Loucy (cell line): ENCODE results near the gene CASQ2.

Experiments
- H2AFZ ChIP-seq: fragments of 200-600 bp; sonication (generic); 2 replicates; pipeline ENCODE4 v1.6.0; 2016; ENCODE audit warnings: antibody characterized with exemption, mild to moderate bottlenecking, low read length, moderate library complexity
- H3F3A ChIP-seq: fragments of 200-600 bp; 2 replicates; pipeline ENCODE4 v1.6.0; 2016; ENCODE audit warnings: antibody characterized with exemption, low read depth, mild to moderate bottlenecking
- H3K27me3 ChIP-seq: fragments of 200-600 bp; sonication (generic); 2 replicates; pipeline ENCODE4 v1.6.1; 2014; ENCODE audit warnings: low read length, mild to moderate bottlenecking; ENCODE audit not compliant: insufficient read depth, poor library complexity, severe bottlenecking
- H3K36me3 ChIP-seq: fragments of 200-600 bp; sonication (generic); 2 replicates; pipeline ENCODE4 v1.6.1; 2016; ENCODE audit warnings: low read length; ENCODE audit not compliant: insufficient read depth
- H3K4me1 ChIP-seq: fragments of 200-600 bp; sonication (generic); 2 replicates; pipeline ENCODE4 v1.5.1; 2014; ENCODE audit warnings: low read length, mild to moderate bottlenecking; ENCODE audit not compliant: insufficient read depth, poor library complexity, severe bottlenecking
- H3K4me2 ChIP-seq: fragments of 200-600 bp; sonication (generic); 2 replicates; pipeline ENCODE4 v1.6.0; 2014; ENCODE audit warnings: antibody characterized with exemption, low read length, low read depth, mild to moderate bottlenecking; ENCODE audit not compliant: poor library complexity, severe bottlenecking
- H3K4me3 ChIP-seq: fragments of 200-600 bp; sonication (generic); 2 replicates; pipeline ENCODE4 v1.5.1; 2014; ENCODE audit warnings: low read length, mild to moderate bottlenecking, mixed read lengths; ENCODE audit not compliant: poor library complexity, severe bottlenecking
- H3K79me2 ChIP-seq: fragments of 200-600 bp; sonication (generic); 2 replicates; pipeline ENCODE4 v1.6.1; 2014; ENCODE audit warnings: low read length; ENCODE audit not compliant: insufficient read depth
- H3K9ac ChIP-seq: fragments of 200-600 bp; sonication (generic); 2 replicates; pipeline ENCODE4 v1.6.0; 2014; ENCODE audit warnings: mild to moderate bottlenecking, low read depth, low read length, moderate library complexity; ENCODE audit not compliant: poor library complexity, severe bottlenecking
- H3K9me2 ChIP-seq: fragments of 200-600 bp; sonication (generic); replicated peaks from 2 replicates; pipeline ENCODE4 v1.6.1; 2016; ENCODE audit warnings: low read depth, low read length, mixed read lengths
- H3K9me3 ChIP-seq: fragments of 200-600 bp; sonication (generic); 2 replicates; pipeline ENCODE4 v1.6.1; 2014; ENCODE audit warnings: mild to moderate bottlenecking, antibody characterized with exemption, low read length, low read depth; ENCODE audit not compliant: insufficient read depth
- H4K20me1 ChIP-seq: fragments of 200-600 bp; sonication (generic); 2 replicates; pipeline ENCODE4 v1.6.0; 2014; ENCODE audit warnings: antibody characterized with exemption, low read length, mild to moderate bottlenecking; ENCODE audit not compliant: insufficient read depth, poor library complexity, severe bottlenecking
- CTCF ChIP-seq: fragments of 200-600 bp; sonication (generic); conservative IDR thresholded peaks from 2 replicates; pipeline ENCODE4 v1.5.1; 2014; ENCODE audit warnings: mild to moderate bottlenecking, antibody characterized with exemption, low read length
- EZH2phosphoT487 ChIP-seq: fragments of 200-600 bp; IDR thresholded peaks from 2 replicates; pipeline ENCODE4 v1.6.1; 2018; ENCODE audit warnings: antibody characterized with exemption, mild to moderate bottlenecking, moderate library complexity, borderline replicate concordance

CASQ2 gene

GRCh38 chr1:115768549-115768948 is at the start of gene CASQ2:
Gene CASQ2 (minus strand): TSS chr1:115768714. CDS start chr1:115768541, 173 bp downstream.
- no peak within 1 kb of the TSS for H3K4me2 ChIP-seq
- H2AFZ ChIP-seq: no peak within 1 kb of the TSS
- H3K27me3 ChIP-seq: no peaks in the 10 kb centered on the region
- no peaks in the 10 kb centered on the region for H3K79me2 ChIP-seq
- H3K4me1 ChIP-seq: no peaks in the 10 kb centered on the region
- H3F3A ChIP-seq: no peaks in the 10 kb centered on the region
- H3K9me2 ChIP-seq: no peaks in the 10 kb centered on the region
- TF ChIP-seq EZH2phosphoT487 (no peak), CTCF (no peak)
- H3K9me3 ChIP-seq: no peaks in the 10 kb centered on the region
- no peaks in the 10 kb centered on the region for H4K20me1 ChIP-seq
- no peaks in the 10 kb centered on the region for H3K36me3 ChIP-seq
- no peak within 1 kb of the TSS for H3K4me3 ChIP-seq
- H3K9ac ChIP-seq: no peak within 1 kb of the TSS

- H3K36me3 ChIP-seq: no peaks in the 10 kb centered on the region
- no peaks in the 10 kb centered on the region for H3K4me1 ChIP-seq
- no peak overlapping the region for H3K4me3 ChIP-seq
- H3K79me2 ChIP-seq: no peaks in the 10 kb centered on the region
- H3K27me3 ChIP-seq: no peaks in the 10 kb centered on the region
- no peaks in the 10 kb centered on the region for H3F3A ChIP-seq
- no peak for TF ChIP-seq EZH2phosphoT487
- TF ChIP-seq CTCF: no peak
- H3K9me2 ChIP-seq: no peaks in the 10 kb centered on the region; the same call in 1 of the 2 replicates
- no peak overlapping the region for H3K4me2 ChIP-seq
- H3K9ac ChIP-seq: no peak overlapping the region
- no peaks in the 10 kb centered on the region for H3K9me3 ChIP-seq
- no peak overlapping the region for H2AFZ ChIP-seq
- no peaks in the 10 kb centered on the region for H4K20me1 ChIP-seq
These were observed 47.2 kb upstream of the CASQ2 start for GRCh38 chr1:115815694-115816093.

- no peaks in the 10 kb centered on the region for H3K79me2 ChIP-seq
- no peak overlapping the region for H2AFZ ChIP-seq
- no peaks in the 10 kb centered on the region for H3K9me3 ChIP-seq
These were observed 46.3 kb upstream of the CASQ2 start for GRCh38 chr1:115814685-115815398.

More at GRCh38 chr1:115814685-115815398, 46.3 kb upstream of the CASQ2 start:
- Histone ChIP-seq H3K9me2 (no peaks in the 10 kb centered on the region; the same call in 1 of the 2 replicates), H3K36me3 (no peaks in the 10 kb centered on the region), H3K4me1 (no peaks in the 10 kb centered on the region), H4K20me1 (no peaks in the 10 kb centered on the region), H3K27me3 (no peaks in the 10 kb centered on the region), H3K4me3 (no peak overlapping the region), H3K4me2 (no peak overlapping the region), H3K9ac (no peak overlapping the region), H3F3A (no peaks in the 10 kb centered on the region)
- no peak for TF ChIP-seq EZH2phosphoT487
- TF ChIP-seq CTCF: no peak
